A549 (cell line): Measurements from ENCODE around the gene HAS3.

Experiments
- BCL3 ChIP-seq: fragments of >200 bp; sonication (Bioruptor Twin); formaldehyde crosslinking; IDR thresholded peaks from 3 replicates; pipeline ENCODE4 v1.6.1; 2016
- CTCF ChIP-seq: fragments of >200 bp; sonication (Bioruptor Twin); formaldehyde crosslinking; IDR thresholded peaks from 3 replicates; pipeline ENCODE4 v1.5.1; 2016
- ELK1 ChIP-seq: fragments of 150-350 bp; IDR thresholded peaks from 2 replicates; pipeline ENCODE4 v1.6.1; 2014; ENCODE audit warnings: low read depth, mild to moderate bottlenecking, low read length
- JUN ChIP-seq, 2 experiments: fragments of >200 bp; sonication (Bioruptor Twin); formaldehyde crosslinking; IDR thresholded peaks; 2 replicates in 1 of 2; 3 replicates in 1 of 2; pipeline ENCODE4 v1.6.1; 2016 to 2017
- KDM5A ChIP-seq: fragments of 200-600 bp; sonication (generic); IDR thresholded peaks from 2 replicates; pipeline ENCODE4 v1.6.1; 2016; ENCODE audit warnings: antibody characterized with exemption, mild to moderate bottlenecking
- MYC ChIP-seq: IDR thresholded peaks from 2 replicates; pipeline ENCODE4 v1.6.1; 2012; ENCODE audit warnings: mild to moderate bottlenecking, inconsistent platforms, low read length, improper control_type of control experiment, borderline replicate concordance
- NR3C1 ChIP-seq: fragments of >200 bp; sonication (Bioruptor Twin); formaldehyde crosslinking; IDR thresholded peaks from 3 replicates; pipeline ENCODE4 v1.6.1; 2017
- POLR2A ChIP-seq: IDR thresholded peaks from 2 replicates; pipeline ENCODE4 v1.6.1; 2012; ENCODE audit warnings: mild to moderate bottlenecking, low read length
- POLR2AphosphoS2 ChIP-seq: conservative IDR thresholded peaks from 2 replicates; pipeline ENCODE4 v1.6.1; 2012; ENCODE audit warnings: low read length, improper control_type of control experiment, inconsistent platforms
- REST ChIP-seq: fragments of 200-600 bp; sonication (generic); IDR thresholded peaks from 2 replicates; pipeline ENCODE4 v1.6.1; 2016; ENCODE audit warnings: antibody characterized with exemption, mild to moderate bottlenecking, moderate library complexity
- RNF2 ChIP-seq: fragments of 200-600 bp; sonication (generic); IDR thresholded peaks from 2 replicates; pipeline ENCODE4 v1.6.1; 2016; ENCODE audit warnings: low read depth, mild to moderate bottlenecking, antibody characterized with exemption, moderate library complexity, borderline replicate concordance
- ZSCAN20 ChIP-seq: fragments of 250-450 bp; sonication (Bioruptor Pico); IDR thresholded peaks from 2 replicates; pipeline ENCODE4 v1.8.0; 2022; ENCODE audit warnings: mild to moderate bottlenecking, moderate library complexity

- TF ChIP-seq REST (no peak), JUN (IDR thresholded peaks at IDR 0.05) (no peak), KDM5A (no peak), RNF2 (no peak), POLR2AphosphoS2 (no peak), BCL3 (no peak), NR3C1 (no peak), ZSCAN20 (CRISPR knock-in tag) (no peak), CTCF (peak; percentile 90), MYC (no peak), POLR2A (no peak), ELK1 (no peak)
Measured at GRCh38 chr16:69150146-69150865, 44.9 kb downstream of the HAS3 start.
